Subcutaneous preadipocyte (primary cell): ENCODE data around the gene MAGEH1. TPM values are rescaled to one million over a fixed set of nuclear protein-coding genes. Genes with fewer than 3 reads are reported as not detected.

Source experiments
- small RNA-seq: library from RNA; depleted of rRNA; stranded (forward); fragments of <200 nt; gene quantifications from one replicate; pipeline ENCODE3, GENCODE V24; 2012
- total RNA-seq: library from RNA; depleted of rRNA; stranded (reverse); fragments of >200 nt; gene quantifications from 2 replicates; pipeline ENCODE4 v1.2.3, GENCODE V29; 2012

MAGEH1 gene
- 21.5 and 24.6 TPM in 2 replicates for total RNA-seq

GRCh38 chrX:55451990-55452832, at the start of gene MAGEH1:
Gene MAGEH1 (plus strand): TSS chrX:55452127. CDS start chrX:55452375, 248 bp downstream.

DNA sequence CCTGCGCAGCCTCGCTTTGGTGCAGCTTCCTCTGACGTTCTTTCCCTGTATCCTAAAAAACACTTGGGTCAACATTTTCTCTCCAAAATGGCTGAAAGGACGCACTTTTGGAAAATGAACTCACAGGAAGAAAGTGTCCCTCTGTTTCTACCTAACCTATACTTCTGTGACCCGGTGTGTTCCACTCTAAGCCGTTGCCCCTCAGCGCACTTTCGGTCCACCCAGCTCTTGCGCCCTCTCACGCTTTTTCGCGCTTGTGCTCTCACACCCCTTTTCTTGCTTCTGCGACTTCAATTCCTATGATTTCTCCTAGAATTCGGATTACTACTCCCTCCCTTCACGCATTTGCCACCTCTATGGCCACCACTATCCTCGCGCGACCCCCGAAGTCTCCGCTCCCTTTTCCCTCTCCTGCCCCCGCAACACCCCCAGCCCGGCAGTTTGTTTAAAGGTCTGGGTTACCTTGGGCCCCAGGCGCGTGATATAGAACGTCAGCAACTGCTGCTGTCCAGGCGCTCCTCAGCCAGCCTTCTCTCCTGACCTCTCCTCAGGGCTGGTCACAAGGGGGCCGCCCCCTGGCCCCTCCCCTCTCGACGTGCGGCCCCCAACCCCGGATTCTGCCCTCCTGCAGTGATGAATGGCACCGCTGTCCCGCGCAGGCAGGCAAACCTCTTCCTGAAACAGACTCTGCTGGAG, 37.5 kb downstream of the MAGEH1 start, which contains the start of gene USP51:
TSS of gene USP51 (minus strand) at position 535 of the 696 bp plus-strand sequence. CDS start 909 bp downstream, outside the sequence.

Small RNA genes within 50 kb of the gene (small RNA-seq; reads per million reads assigned to genes)
- gene MIR4536-2, result not detected

Other genes starting within 250 kb of the MAGEH1 start
- not detected in 2 replicates for gene PAGE5, start 231.8 kb upstream of the MAGEH1 start, total RNA-seq
- not detected in 2 replicates for gene PAGE3, start 187.2 kb upstream of the MAGEH1 start, total RNA-seq
- gene USP51, start 37.7 kb downstream of the MAGEH1 start, total RNA-seq, result 1.2 and 2.2 TPM in 2 replicates
- gene FOXR2, start 171.3 kb downstream of the MAGEH1 start, total RNA-seq, result not detected in 2 replicates